Uterus (tissue), 2 donors: ENCODE results near the gene TMEM119.

ENCODE experiments used
- POLR2A ChIP-seq, 2 donors: fragments of 450-650 bp; IDR thresholded peaks; one replicate each; pipeline ENCODE4 v1.6.1; 2016; ENCODE audit warnings: antibody characterized with exemption in 2 of 2, mild to moderate bottlenecking in 1 of 2, moderate library complexity in 1 of 2
- TF ChIP-seq, protein P1 (sequence below), 4 experiments: fragments of 200-600 bp in 2 of 4; fragments of 450-650 bp in 2 of 4; sonication (generic) in 2 of 4; IDR thresholded peaks; one replicate each; pipeline ENCODE4 v1.5.1; 2016 to 2019; ENCODE audit warnings: antibody characterized with exemption in 4 of 4, mild to moderate bottlenecking in 2 of 4, moderate library complexity in 1 of 4

GRCh38 chr12:108619369-108620160 lies 21.7 kb upstream of the TMEM119 start:
- TF ChIP-seq, protein P1, sequence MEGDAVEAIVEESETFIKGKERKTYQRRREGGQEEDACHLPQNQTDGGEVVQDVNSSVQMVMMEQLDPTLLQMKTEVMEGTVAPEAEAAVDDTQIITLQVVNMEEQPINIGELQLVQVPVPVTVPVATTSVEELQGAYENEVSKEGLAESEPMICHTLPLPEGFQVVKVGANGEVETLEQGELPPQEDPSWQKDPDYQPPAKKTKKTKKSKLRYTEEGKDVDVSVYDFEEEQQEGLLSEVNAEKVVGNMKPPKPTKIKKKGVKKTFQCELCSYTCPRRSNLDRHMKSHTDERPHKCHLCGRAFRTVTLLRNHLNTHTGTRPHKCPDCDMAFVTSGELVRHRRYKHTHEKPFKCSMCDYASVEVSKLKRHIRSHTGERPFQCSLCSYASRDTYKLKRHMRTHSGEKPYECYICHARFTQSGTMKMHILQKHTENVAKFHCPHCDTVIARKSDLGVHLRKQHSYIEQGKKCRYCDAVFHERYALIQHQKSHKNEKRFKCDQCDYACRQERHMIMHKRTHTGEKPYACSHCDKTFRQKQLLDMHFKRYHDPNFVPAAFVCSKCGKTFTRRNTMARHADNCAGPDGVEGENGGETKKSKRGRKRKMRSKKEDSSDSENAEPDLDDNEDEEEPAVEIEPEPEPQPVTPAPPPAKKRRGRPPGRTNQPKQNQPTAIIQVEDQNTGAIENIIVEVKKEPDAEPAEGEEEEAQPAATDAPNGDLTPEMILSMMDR (IDR thresholded peaks at IDR 0.05), result no peak
- no peak for TF ChIP-seq POLR2A (IDR thresholded peaks at IDR 0.05)
